Embryonic facial prominence (tissue), 1 donor: ENCODE data around the gene MUC22.
A peak's percentile ranks its signal among the peaks of the same experiment; 100 is the strongest.
"Not testable (repeated sequence)": the region's sequence is repeated elsewhere in the genome, so short reads cannot be mapped to it uniquely, and the experiment has no call there.

Source experiments
- DNase-seq: peaks from one replicate; pipeline ENCODE4 v3.0.0-alpha.2; 2016; ENCODE audit errors: extremely low spot score

The MUC22 gene

DNA sequence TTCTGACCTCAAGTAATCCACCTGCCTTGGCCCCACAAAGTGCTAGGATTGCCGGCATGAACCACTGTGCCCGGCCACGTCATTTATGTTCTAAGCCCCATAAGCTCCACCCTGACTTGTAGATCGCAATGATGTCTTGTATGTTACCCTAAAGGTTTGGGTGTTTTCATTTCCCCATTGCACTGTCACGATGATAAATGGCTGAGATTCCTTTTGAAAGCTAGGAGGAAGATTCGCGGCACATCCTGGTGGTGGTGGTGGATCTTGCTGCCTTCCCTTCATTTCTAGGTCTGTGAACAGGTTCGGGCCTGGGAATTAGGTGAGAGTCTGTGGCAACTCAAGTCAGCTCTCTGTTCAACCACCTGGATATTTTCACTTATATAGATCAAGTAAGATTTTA lies 28.3 kb downstream of the MUC22 start:
- no peak for DNase-seq

DNA sequence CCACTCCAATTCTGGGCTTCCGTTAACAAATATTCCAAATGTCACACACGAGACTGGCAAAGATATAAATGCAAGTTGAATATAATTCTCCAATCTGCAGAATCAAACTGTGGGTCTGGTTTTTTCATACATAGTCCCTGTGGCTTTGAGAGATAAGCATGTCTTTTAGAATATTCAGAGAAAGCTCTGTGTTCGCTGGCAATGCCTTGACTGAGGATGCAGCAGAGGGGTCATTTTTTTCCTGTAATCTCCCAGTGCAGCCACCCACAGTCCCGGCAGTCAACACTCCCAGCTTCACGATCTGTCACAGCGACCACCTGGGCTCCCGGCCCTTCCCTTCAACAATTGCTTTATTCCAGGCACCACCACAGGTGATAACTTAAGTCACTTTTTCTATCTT lies 30.5 kb downstream of the MUC22 start:
- DNase-seq: no peak

DNA sequence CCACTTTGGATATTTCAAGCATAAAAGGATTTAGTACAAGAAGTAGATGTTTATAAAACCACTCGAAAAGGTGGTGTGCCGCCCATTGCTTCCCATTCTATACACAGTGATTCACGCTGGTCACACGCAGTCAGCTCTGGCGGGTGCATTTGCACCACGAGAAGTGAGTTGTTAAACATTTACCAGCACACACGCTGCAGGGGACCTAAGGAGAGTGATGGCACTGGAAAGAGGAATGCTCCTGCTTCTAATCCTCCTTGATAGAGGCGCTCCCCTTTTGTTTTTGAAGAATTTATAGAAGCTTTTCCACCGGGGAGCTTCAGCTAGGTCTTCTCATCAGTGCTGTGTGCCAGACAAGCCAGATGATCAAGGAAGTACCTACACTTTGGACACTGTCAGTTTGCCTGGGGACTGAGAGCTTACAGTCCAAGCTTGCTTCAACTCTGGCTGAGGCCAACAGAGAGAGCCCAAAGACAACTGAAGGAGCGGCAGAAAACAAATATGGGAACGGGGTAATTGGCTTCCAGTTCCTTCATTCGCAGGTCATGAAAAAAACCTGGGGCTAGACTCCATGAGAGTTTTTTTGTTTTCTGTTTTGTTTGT lies 31.2 kb downstream of the MUC22 start:
- DNase-seq: no peak

DNA sequence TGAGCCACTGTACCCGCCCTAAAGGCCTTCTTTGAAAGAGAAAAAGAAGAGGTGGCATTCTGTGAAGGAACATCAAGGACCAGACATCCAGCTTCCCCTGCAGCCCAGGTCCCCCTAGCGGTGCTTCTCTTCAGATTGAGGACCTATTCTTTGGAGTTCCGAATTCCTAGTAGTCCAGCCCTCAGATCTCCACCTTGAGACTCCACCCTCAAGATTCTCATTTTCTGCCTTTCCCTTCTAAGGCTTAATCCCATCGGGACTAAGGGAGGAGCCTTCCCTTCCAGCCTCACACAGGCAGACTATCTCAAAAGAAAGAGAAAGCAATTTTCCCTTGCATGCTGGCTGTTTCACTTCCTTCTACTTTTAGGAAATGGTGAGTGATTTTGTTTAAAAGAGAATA lies 32.5 kb downstream of the MUC22 start:
- DNase-seq: no peak

DNA sequence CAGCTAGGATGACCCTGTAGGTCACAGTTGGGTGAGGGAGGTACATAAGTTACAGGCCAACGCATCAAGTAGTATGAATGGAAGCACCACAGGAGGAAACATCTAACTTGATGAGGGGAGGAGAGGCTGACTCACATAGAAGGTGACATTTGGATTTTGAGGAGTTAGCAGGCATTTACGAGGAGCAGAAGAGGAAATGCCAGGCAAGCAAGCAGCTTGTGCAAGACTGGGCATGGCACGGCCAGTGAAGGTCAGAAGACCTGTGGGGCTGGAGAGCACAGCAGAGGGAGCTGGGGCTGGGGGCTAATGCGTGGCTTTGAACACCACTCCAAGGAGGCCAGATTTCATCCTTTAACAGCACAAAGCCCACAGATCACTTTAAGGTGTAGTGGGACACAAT lies 37.8 kb downstream of the MUC22 start:
- no peak for DNase-seq

DNA sequence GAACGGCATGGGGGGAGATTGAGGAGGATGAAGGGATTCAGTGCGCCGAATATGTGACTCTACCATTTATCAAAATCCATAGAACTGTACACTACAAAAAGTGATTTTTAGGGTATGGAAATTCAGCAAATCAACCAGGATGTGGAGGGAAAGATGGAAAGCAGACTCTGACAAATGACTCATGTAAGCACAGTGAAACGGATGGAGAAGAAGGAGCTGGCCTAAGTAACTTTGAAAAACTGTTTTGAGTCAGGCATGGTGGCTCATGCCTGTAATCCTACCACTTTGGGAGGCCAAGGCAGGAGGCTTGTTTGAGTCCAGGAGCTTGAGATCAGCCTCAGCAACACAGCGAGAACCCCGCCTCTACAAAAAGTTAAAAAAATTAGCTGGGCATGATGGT lies 39.2 kb downstream of the MUC22 start:
- no peak for DNase-seq

DNA sequence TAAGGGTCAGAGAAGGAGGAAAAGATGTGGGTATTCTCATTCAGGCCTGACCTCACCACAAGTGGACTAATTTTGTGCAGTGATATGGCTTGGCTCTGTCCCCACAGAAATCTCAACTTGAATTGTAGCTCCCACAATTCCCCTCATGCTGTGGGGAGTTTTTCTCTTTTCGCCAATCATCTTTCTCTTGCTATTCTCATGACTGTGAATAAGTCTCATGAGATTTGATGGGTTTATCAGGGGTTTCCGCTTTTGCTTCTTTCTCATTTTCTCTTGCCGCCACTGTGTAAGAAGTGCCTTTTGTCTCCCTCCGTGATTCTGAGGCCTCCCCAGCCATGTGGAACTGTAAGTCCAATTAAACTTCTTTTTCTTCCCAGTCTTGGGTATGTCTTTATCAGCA lies 42.9 kb downstream of the MUC22 start:
- DNase-seq: not testable (repeated sequence)

DNA sequence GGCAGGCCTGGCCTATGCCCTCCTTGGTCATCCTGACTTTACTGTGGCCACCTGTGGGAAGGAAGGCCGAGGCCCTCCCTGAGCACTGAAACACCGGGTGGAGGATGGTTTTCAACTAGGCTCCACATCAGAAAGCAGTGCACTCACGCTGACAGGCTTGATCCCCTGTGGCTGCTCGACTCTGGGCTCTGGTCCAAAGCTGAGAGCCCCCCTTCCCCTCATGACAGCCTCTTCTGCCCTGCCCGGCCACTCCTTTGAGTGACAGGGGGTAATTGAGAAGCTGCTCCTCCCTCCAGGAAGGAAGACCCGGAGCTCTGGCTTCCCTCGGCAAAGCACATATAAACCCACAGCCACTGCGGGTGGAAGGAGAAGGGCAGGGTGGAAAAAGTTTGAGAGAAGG lies 43.6 kb downstream of the MUC22 start:
- no peak for DNase-seq

DNA sequence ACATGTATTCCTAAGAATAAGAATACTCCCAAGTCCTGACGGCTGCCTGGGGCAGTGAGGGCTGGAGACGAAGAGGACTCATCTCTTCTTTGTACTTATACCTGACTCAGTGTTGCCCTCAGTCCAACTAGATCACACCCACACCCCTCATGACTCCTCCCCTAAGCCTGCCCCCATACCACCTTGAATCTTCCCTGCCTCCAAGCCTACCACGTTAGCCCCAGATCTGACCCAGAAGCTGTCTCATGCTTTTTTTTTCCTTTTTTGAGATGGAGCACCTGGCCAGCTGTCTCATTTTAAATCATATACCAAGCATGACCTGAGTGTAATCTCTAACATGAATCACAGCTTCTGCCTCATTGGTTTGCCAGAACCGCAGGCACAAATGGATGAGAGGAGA lies 45.2 kb downstream of the MUC22 start:
- no peak for DNase-seq

DNA sequence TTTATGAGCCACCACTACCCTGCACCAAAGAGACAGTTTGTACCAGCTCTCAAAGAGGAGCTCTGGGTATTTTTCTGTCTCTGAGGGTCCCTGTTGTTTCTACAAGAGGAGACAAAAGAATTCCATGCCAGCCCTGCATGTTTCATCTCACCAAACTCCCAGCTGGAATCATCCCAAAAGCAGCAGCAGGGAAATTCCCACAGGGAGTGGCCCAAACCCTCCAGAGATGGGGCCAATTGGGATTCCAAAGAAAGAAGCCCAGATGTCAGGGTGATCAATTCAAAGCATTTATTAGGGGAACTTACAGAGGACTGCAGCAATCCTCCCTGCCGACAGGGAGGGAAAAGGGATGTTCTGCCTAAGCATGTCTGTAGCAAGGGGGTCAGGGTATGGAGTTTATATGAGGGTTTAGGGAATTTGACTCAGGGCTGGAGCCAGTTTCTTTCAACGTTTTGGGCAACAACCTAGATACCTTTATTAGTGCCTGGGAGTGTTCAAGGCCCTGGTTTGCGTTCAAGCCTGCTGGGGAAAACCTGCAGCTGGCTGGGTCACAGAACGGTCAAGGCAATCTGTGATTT lies 47.2 kb downstream of the MUC22 start:
- DNase-seq: no peak

DNA sequence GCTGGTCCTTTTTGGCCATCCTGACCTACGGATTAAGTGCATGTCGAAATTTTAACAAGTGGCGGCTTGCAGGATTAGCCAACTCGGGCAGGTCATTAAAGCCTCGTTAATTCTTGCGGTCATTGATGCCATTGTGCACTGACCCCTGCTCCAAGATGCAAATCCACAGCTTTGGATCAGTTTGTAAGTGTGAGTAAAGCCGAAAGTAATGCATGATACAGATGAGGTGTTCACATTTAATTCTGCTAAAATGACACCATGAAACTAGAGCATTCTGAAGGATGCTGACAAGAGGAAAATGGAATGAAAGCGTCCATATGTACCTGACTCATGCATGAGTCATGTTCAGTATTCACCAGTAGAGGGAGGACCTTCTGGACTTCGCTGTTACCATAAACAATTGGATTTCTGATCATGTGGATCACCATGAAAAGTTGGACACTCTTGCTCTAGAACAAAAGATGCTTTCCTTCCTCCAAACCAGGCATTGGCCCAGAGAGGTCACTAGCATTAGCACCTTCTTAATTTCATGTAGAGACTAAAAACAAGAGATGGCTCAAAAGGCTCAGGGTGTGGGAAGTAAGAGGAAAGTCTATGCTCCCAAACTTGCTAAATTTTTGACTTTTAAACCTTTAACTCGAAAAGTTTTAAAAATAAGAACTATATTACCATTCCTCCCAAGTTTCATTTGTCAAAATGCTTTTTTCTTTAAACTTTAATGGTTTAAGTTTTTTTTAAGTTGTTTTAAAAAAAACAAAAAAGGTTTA lies 48.0 kb downstream of the MUC22 start:
- DNase-seq: no peak

DNA sequence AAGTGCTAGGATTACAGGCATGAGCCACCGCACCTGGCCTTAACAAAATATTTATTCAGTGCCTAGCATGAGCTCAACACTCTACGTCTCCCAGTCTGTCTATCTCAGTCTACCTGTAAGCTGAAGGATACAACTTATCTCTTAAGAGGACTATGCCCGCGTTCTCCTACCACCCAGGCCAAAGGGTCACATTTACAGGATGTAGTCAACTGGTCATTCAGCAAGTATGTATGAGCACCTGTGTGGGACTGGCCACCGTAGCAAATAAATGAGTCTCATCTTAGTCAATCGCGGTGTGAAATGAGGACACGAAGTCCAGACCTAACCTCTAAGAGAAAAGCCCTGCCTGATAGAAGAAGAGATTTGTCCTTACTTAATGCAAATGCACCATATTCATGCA lies 49.9 kb downstream of the MUC22 start:
- DNase-seq: no peak

DNA sequence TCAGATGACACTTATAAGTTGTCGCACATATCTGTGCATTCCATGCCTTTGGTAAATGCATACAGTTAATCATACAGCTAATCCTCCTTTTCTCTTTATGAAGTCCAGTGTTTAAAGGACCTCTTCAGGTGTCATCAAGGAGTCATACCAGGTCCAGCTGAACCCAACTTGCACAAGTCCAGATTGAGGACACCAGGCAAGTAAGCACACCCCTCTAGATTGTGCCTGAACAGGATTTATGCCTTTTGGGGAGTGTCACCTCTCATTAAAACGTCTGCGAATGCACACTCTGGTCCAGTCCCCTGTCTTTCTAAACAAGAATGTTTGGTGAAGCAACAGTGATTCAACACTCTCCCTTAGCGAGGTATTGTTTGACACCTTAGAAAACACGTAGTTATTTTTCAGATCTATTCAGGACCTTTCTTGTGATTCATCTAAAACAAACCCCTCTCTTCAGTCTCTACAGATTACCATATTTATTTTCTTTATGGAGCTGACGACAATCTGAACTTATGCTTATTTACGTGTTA lies 53.7 kb downstream of the MUC22 start:
- no peak for DNase-seq

DNA sequence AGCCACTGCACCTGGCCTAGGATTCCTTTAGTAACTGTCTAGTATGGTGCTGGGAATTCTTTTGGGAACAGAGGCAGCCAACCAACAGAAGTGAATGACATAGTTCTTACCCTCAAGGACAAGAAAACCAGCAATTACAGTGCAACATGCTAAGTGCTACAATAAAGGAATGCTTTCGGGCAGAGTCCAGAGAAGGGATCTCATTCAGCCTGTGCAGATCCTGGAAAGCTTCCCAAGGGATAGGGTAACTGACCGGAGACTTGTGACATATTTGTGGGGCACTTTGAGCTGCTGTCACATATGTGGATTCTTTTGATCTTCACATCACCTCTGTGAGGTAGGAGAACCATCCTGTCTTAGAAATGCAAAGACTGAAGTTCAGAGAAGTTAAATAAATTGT lies 55.3 kb downstream of the MUC22 start:
- no peak for DNase-seq

DNA sequence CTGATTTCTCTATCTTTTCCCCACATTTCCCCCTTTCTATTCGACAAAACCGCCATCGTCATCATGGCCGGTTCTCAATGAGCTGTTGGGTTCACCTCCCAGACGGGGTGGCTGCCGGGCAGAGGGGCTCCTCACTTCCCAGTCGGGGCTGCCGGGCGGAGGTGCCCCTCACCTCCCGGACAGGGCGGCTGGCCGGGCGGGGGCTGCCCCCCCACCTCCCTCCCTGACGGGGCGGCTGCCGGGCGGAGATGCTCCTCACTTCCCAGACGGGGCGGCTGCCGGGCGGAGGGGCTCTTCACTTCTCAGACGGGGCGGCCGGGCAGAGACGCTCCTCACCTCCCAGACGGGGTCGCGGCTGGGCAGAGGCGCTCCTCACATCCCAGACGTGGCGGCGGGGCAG lies 56.8 kb downstream of the MUC22 start:
- DNase-seq: not testable (repeated sequence)

DNA sequence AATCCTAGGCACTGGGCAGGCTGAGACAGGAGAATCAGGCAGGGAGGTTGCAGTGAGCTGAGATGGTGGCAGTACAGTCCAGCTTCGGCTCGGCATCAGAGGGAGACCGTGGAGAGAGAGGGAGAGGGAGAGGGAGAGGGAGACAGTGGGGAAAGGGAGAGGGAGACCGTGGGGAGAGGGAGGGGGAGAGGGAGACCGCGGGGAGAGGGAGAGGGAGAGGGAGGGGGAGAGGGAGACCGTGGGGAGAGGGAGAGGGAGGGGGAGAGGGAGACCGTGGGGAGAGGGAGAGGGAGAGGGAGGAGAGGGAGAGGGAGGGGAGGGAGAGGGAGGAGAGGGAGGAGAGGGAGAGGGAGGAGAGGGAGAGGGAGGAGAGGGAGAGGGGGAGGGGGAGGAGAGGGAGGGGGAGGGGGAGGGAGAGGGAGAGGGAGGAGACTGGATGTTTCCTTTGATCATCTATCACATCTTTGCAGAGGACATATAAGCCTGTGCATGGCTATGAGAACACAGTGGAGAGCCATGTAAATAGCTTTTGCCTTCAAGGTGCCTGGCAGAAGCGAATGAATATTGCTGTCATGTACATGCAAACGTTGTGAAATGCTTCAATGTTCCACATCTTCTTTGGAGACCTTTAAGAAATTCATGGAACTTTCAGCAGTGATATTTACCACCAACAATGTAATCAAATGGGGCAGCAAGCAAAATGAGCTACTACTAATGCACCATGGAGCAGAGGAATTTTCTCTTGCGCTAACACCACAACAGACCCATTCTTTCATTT lies 57.8 kb downstream of the MUC22 start:
- DNase-seq: not testable (repeated sequence)

DNA sequence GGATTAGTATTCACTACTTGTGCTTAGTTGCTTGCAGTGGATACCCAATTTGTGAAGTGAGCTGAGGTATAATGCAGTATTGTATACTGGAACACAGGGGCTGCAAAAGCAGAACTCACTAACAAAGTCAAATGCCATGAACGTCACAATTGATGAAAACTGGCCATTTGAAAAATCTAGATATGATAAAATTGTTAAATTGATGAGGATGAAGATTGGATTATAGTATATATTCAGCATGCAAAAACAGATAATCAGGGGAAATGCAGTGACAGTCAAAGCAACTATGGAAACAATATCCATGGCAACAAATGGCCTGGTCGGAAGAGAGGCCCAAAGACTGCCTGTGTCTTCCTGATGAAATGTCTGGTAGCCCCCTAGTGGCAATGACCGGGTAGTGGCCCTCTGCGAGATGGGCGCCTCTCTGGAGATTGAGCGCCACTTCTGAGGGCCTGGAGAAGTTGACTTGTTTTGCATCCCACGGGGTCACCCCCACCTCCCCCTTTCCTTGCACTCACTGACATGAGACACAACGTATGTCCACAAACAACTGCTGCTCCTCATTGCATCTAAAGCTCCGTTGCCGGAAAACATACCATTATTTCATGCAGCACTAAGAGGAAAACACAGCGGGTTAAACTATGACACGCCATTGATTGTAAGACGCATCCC lies 58.5 kb downstream of the MUC22 start:
- DNase-seq: no peak

DNA sequence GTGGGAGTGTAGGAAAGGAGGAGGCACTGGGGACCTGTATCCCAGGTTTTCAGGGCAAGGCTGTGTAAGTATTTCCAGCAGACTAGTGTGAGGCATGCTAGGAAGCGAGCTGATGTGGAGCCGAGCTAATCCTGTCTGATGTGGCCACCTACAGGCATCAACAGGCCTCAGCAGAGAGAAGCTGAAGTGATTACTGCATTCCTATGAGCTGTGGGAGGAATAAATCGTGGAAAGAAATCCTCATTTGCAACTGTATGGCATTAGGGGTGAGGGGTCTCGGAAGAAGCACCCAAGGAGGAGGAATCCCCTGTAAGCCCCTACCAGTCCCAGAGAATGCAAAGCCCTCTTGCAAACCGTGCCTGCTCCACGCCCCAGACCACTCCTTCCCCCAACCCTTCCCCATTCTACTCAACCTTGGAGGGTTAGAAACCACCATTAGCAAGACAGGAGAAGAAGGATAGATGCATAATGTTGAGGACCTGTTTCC lies 60.5 kb downstream of the MUC22 start:
- peak; percentile 40 for DNase-seq

DNA sequence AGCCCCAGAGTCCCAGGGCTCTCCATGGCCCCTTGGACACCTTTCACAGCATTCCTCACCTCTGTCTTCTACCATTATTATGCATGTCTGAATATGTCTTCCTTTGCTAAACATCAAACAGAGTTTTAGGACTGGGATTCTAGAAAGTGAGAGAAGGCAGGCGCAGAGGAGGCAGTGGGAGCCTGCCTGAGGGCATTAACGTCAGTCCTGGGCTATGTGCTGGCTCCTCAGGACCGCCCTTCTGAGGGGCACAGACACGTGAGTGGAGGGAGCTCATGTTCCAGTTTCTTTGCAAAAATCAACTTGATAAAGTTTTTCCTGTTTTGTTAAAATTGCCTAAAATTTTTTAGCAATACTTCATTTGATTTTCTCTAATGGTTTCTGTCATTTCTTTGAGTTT lies 64.1 kb downstream of the MUC22 start:
- no peak for DNase-seq

DNA sequence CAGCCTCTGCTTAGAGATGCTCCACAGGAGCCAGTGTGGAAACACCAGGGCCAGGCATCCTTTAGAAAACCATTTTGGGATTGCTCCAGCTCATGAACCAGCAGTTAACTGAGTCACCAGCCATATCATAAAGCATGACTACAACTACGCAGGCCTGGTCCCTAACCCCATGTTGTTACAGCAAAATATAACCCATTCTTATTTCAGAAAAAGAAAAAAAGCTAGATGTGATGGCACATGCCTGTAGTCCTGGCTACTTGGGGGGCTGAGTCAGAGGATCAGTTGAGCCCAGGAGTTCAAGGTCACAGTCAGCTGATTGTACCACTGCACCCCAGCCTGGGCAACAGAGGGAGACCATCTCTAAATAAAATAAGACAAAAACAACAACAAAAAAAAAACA lies 65.3 kb downstream of the MUC22 start:
- DNase-seq: no peak

DNA sequence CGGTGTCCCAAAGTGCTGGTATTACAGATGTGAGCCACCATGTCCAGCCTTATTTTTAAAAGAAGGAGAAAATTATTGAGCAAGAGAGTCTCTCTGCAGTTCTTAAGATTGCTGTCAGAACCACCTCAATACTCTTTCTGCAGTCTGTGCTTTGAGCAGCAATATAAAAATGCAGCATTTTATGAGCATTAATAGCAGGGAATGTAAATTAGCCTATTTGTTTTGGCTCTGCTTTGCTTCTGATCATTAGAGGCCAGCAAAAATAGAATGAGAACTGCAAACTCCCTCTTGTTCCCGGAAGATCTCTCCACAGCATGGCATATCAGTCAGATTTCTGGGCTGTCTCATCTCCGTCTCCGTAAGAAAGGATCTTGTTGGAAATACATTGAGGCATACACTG lies 66.3 kb downstream of the MUC22 start:
- no peak for DNase-seq
